Psoas muscle (tissue), 8 donors: ENCODE measurements around the gene FUT2. TPM values are rescaled to one million over a fixed set of nuclear protein-coding genes. Genes with fewer than 3 reads are reported as not detected.
"Not testable (repeated sequence)": the region's sequence is repeated elsewhere in the genome, so short reads cannot be mapped to it uniquely, and the experiment has no call there.

ENCODE experiments used
- ATAC-seq, 4 donors: fragments of 200-7000 bp; cut with Tn5 transposase; one replicate each; pipeline ENCODE4 v1.9.1; 2020; ENCODE audit warnings: moderate library complexity in 3 of 4, mild to moderate bottlenecking in 2 of 4
- DNase-seq, 2 donors: peaks; one replicate each; pipeline ENCODE4 v3.0.0-alpha.2; 2020
- H3K27ac ChIP-seq: fragments of 200-600 bp; one replicate; pipeline ENCODE4 v1.8.0; 2022
- H3K27me3 ChIP-seq, 3 donors: fragments of 200-600 bp in 1 of 3; one replicate each; pipeline versions ENCODE4 v1.6.1 to v1.8.0; 2013 to 2022; ENCODE audit warnings: low read length in 2 of 3, mild to moderate bottlenecking in 2 of 3, moderate library complexity in 1 of 3; ENCODE audit not compliant: insufficient read depth in 3 of 3
- H3K36me3 ChIP-seq, 2 donors: fragments of 200-600 bp in 1 of 2; one replicate each; pipeline versions ENCODE4 v1.6.1 to v1.8.0; 2013 to 2022; ENCODE audit warnings: low read depth in 1 of 2, mild to moderate bottlenecking in 1 of 2, moderate library complexity in 1 of 2; ENCODE audit not compliant: insufficient read depth in 1 of 2
- H3K4me1 ChIP-seq: fragments of 200-600 bp; one replicate; pipeline ENCODE4 v1.8.0; 2022
- H3K4me3 ChIP-seq: fragments of 200-600 bp; one replicate; pipeline ENCODE4 v1.8.0; 2022; ENCODE audit warnings: mild to moderate bottlenecking
- H3K9me3 ChIP-seq: fragments of 200-600 bp; one replicate; pipeline ENCODE4 v1.8.0; 2022
- CTCF ChIP-seq: fragments of 200-600 bp; IDR thresholded peaks from one replicate; pipeline ENCODE4 v1.8.0; 2022; ENCODE audit warnings: antibody characterized with exemption
- WGBS, 3 donors: extraction: QIAGEN DNeasy Blood & Tissue Kit; methylation state at CpG; one replicate each; pipeline versions ENCODE4 v1.1.6 to v1.1.7; 2013; 5-methylcytosine and 5-hydroxymethylcytosine counted together
- intact Hi-C, 2 donors: fragments of 100-400 bp; cut with DNase I; formaldehyde crosslinking; loops; one replicate each; pipeline versions ENCODE4 v1.11.0 to v1.14.2; 2022
- polyA plus RNA-seq, 3 donors: library from polyadenylated mRNA; stranded (reverse); fragments of 200-250 nt; gene quantifications; one replicate each; pipeline ENCODE4 v1.2.3, GENCODE V29; 2013
- total RNA-seq, 4 donors: library from RNA; stranded (reverse); fragmentation: NEBNext Ultra II Directional in 2 of 4; extraction: Animal tissue kit (Norgen Biotek cat#: 25700) in 2 of 4; gene quantifications; one replicate each; pipeline versions ENCODE4 v1.2.1 to v1.2.4, GENCODE V29; 2021 to 2023
- donor health status: healthy with polysubstance abuse.
- donor health status: DM: no; HTN: no; CAD: no; lungs with moderate emphysema.
- donor health status: Bipolar disorder and iron deficiency.
- donor health status: healthy.
- donor health status: DM: yes; HTN: yes; CAD: no.
- donor health status: DM: no; HTN: no; CAD: no.
- donor health status: DM: no; HTN: no; CAD: no.
- donor health status: DM: yes; HTN: yes; CAD: no.

The FUT2 gene
- total and polyA plus RNA-seq, 7 donors: not detected

GRCh38 chr19:48676887-48677286, 18.9 kb upstream of the FUT2 start:
- Histone ChIP-seq H3K27me3 (no peaks in the 10 kb centered on the region), H3K4me1 (peaks cover 9% of the 10 kb centered on the region), H3K9me3 (no peaks in the 10 kb centered on the region), H3K4me3 (no peak overlapping the region), H3K36me3 (no peaks in the 10 kb centered on the region), H3K27ac (no peak overlapping the region)
- no peak for TF ChIP-seq CTCF
- intact Hi-C loops: loop anchor here (5.0 to 10.0 kb wide), 6 partner anchors 35 to 168 kb away; partner anchors contain the start of genes HSD17B14 (in 1 of the 2), MAMSTR (in 1 of the 2) and RASIP1 (in 1 of the 2)
- DNase-seq (no peak), ATAC-seq (no peak)
- 93 to 96% (median 94%) methylated on average over 13 of the region's 13 CpGs for WGBS, 3 donors

DNA sequence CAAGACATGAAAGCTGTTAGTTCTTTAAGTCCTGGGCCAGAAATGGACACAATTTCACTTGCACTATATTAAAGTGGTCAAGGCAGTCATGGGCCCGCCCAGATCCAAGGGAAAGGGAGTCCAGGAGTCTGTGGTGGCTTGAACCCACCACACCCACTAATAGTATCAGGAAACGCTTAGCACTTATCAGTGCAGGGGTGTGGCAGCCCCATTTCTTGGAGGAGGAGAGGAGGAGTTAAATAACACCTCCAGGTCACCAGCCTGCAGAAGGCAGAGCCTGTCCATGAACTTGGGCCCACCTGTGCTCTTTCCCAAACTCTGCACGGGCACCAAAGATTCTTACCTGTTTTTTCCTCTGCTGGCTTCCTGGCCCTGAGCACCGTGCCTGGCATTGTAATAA, 17.6 kb upstream of the FUT2 start:
- Histone ChIP-seq H3K27ac (no peak overlapping the region), H3K9me3 (no peaks in the 10 kb centered on the region), H3K36me3 (no peaks in the 10 kb centered on the region), H3K4me3 (no peak overlapping the region), H3K27me3 (no peaks in the 10 kb centered on the region), H3K4me1 (peaks cover 9% of the 10 kb centered on the region)
- intact Hi-C loops: loop anchor here (5.0 to 10.0 kb wide), 6 partner anchors 34 to 167 kb away; partner anchors contain the start of genes HSD17B14 (in 1 of the 2), MAMSTR (in 1 of the 2) and RASIP1 (in 1 of the 2)
- ATAC-seq: no peak
- 80 to 84% (median 81%) methylated on average over 4 of the region's 4 CpGs for WGBS, 3 donors
- DNase-seq: no peak
- no peak for TF ChIP-seq CTCF

- DNase-seq, H3K36me3 ChIP-seq, H3K4me3 ChIP-seq, H3K9me3 ChIP-seq, H3K27ac ChIP-seq, H3K27me3 ChIP-seq, ATAC-seq, intact Hi-C loops, H3K4me1 ChIP-seq: not testable (repeated sequence)
- 91 to 95% (median 92%) methylated on average over 15 to 19 of the region's 19 CpGs for WGBS, 3 donors
These were observed 15.8 kb upstream of the FUT2 start for GRCh38 chr19:48680006-48680405.

DNA sequence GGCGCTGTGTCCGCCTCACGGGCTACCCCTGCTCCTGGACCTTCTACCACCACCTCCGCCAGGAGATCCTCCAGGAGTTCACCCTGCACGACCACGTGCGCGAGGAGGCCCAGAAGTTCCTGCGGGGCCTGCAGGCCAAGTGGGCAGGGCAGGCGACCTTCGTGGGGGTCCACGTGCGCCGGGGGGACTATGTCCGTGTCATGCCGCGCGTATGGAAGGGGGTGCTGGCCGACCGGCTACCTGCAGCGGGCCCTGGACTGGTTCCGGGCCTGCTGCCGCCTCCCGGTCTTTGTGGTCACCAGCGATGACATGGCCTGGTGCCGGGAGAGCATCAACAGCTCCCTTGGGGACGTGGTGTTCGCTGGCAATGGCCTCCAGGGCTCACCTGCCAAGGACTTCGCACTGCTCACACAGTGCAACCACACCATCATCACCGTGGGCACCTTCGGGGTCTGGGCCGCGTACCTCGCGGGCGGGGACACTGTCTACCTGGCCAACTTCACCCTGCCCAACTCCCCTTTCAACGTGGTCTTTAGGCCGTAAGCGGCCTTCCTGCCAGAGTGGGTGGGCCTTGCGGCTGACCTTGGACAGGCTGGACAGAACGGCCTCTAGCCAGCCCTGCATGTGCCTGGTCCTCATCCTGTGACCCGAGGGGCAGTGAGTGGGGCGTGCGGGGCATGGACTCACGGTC, 15.2 kb upstream of the FUT2 start:
- peaks cover 2% of the 10 kb centered on the region for H3K4me1 ChIP-seq
- no peaks in the 10 kb centered on the region for H3K9me3 ChIP-seq
- no peak overlapping the region for H3K4me3 ChIP-seq
- intact Hi-C loops: no loop called here
- DNase-seq: no peak
- H3K27me3 ChIP-seq: no peaks in the 10 kb centered on the region
- H3K27ac ChIP-seq: no peak overlapping the region
- 90 to 91% (median 90%) methylated on average over 41 to 45 of the region's 45 CpGs for WGBS, 3 donors
- H3K36me3 ChIP-seq: no peaks in the 10 kb centered on the region
- no peak for TF ChIP-seq CTCF
- ATAC-seq: peak in 2 of 4 donors; percentile 11 to 13

DNA sequence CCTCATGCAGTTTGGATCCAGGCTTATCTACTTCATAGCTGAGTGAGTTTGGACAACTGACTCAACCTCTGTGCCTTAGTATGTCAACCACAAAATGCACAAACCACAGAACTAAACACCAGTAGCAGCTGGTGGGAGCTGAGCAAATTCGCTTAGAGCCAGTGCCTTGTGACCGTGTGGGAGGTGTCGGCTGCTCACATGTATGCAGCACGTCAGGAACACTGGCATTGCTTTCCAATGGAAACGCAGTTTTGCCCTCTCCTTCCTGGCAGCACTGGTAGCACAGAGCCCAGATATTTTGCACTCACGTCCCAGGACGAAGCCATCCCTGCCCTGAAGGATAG, 14.7 kb upstream of the FUT2 start:
- intact Hi-C loops: no loop called here
- Histone ChIP-seq H3K4me1 (no peaks in the 10 kb centered on the region), H3K27me3 (no peaks in the 10 kb centered on the region), H3K9me3 (no peaks in the 10 kb centered on the region), H3K4me3 (no peak overlapping the region), H3K36me3 (no peaks in the 10 kb centered on the region), H3K27ac (no peak overlapping the region)
- WGBS, 3 donors: 77 to 83% (median 79%) methylated on average over 7 of the region's 7 CpGs
- ATAC-seq: peak in 2 of 4 donors; percentile 41 to 53
- no peak for TF ChIP-seq CTCF
- no peak for DNase-seq
